Stimulated activated naive B cell treated with anti-CD40 and anti-IgM and Interleukin-4, amounts not matched to agents 10 μg/mL and 1 μg/mL and 100 μg/mL, for 72 hours (primary cell): ENCODE measurements around the gene WSCD2.

Experiments used
- ATAC-seq, 2 donors: fragments of 150-1000 bp; cut with Tn5 transposase; replicated peaks; 2 replicates each; pipeline ENCODE4 v1.10.0; 2021; ENCODE audit warnings: moderate library complexity in 1 of 2
- DNase-seq: peaks from one replicate; pipeline ENCODE4 v3.0.0; 2021
- H3K27ac Mint-ChIP-seq: one replicate; pipeline ENCODE4 v1.8.0; 2022; ENCODE audit warnings: mild to moderate bottlenecking, mixed read lengths
- H3K27me3 Mint-ChIP-seq, 2 donors: one replicate each; pipeline ENCODE4 v1.8.0; 2022; ENCODE audit warnings: mixed read lengths in 2 of 2
- H3K36me3 Mint-ChIP-seq, 2 donors: one replicate each; pipeline ENCODE4 v1.8.0; 2022; ENCODE audit warnings: mixed read lengths in 2 of 2, mild to moderate bottlenecking in 1 of 2
- H3K4me1 Mint-ChIP-seq, 2 donors: one replicate each; pipeline ENCODE4 v1.8.0; 2022; ENCODE audit warnings: mixed read lengths in 2 of 2, mild to moderate bottlenecking in 1 of 2
- H3K4me3 Mint-ChIP-seq, 2 donors: one replicate each; pipeline ENCODE4 v1.8.0; 2022; ENCODE audit warnings: mild to moderate bottlenecking in 2 of 2, mixed read lengths in 2 of 2, moderate library complexity in 1 of 2
- H3K9me3 Mint-ChIP-seq, 2 donors: one replicate each; pipeline ENCODE4 v1.8.0; 2022; ENCODE audit warnings: mixed read lengths in 2 of 2, mild to moderate bottlenecking in 1 of 2

WSCD2 gene

GRCh38 chr12:108116254-108116653 is 12.8 kb upstream of the WSCD2 start:
- Mint-ChIP-seq H3K4me1 (peaks cover 14 to 25% of the 10 kb centered on the region in 2 donors), H3K36me3 (no peaks in the 10 kb centered on the region), H3K27ac (no peak overlapping the region), H3K9me3 (peaks cover 0 to 2% of the 10 kb centered on the region in 2 donors), H3K27me3 (peaks cover 14 to 35% of the 10 kb centered on the region in 2 donors), H3K4me3 (no peak overlapping the region)
- DNase-seq (no peak), ATAC-seq (no peak)

GRCh38 chr12:108116699-108117098 is 12.4 kb upstream of the WSCD2 start:
- peaks cover 14 to 25% of the 10 kb centered on the region in 2 donors for H3K4me1 Mint-ChIP-seq
- no peak for ATAC-seq

GRCh38 chr12:108117163-108117849 is 11.8 kb upstream of the WSCD2 start:
- Mint-ChIP-seq H3K4me1 (peaks cover 14 to 25% of the 10 kb centered on the region in 2 donors), H3K4me3 (no peak overlapping the region), H3K27ac (no peak overlapping the region), H3K27me3 (peaks cover 11 to 25% of the 10 kb centered on the region in 2 donors), H3K36me3 (no peaks in the 10 kb centered on the region), H3K9me3 (peaks cover 0 to 2% of the 10 kb centered on the region in 2 donors)
- DNase-seq (no peak), ATAC-seq (no peak)

More at GRCh38 chr12:108116699-108117098, 12.4 kb upstream of the WSCD2 start:
- H3K9me3 Mint-ChIP-seq, result peaks cover 0 to 2% of the 10 kb centered on the region in 2 donors
- H3K4me3 Mint-ChIP-seq, result no peak overlapping the region
- no peak for DNase-seq
- H3K27ac Mint-ChIP-seq, result no peak overlapping the region
- H3K27me3 Mint-ChIP-seq, result peaks cover 14 to 32% of the 10 kb centered on the region in 2 donors
- H3K36me3 Mint-ChIP-seq, result no peaks in the 10 kb centered on the region

GRCh38 chr12:108117902-108118301 is 11.2 kb upstream of the WSCD2 start:
- H3K9me3 Mint-ChIP-seq, result peaks cover 4% of the 10 kb centered on the region in 2 donors
- peaks cover 14 to 25% of the 10 kb centered on the region in 2 donors for H3K4me1 Mint-ChIP-seq
- no peak overlapping the region for H3K4me3 Mint-ChIP-seq
- H3K27me3 Mint-ChIP-seq, result peaks cover 12 to 20% of the 10 kb centered on the region in 2 donors
- no peak for ATAC-seq
- H3K36me3 Mint-ChIP-seq, result no peaks in the 10 kb centered on the region
- DNase-seq, result no peak
- no peak overlapping the region for H3K27ac Mint-ChIP-seq

GRCh38 chr12:108119126-108119973 is 9.7 kb upstream of the WSCD2 start:
- DNase-seq (no peak), ATAC-seq (peak; percentile 72 to 81)
- H3K27me3 Mint-ChIP-seq, result peaks cover 12 to 17% of the 10 kb centered on the region in 2 donors
- H3K4me3 Mint-ChIP-seq, result no peak overlapping the region
- peaks cover 14 to 25% of the 10 kb centered on the region in 2 donors for H3K4me1 Mint-ChIP-seq
- H3K27ac Mint-ChIP-seq, result peak overlapping the region; percentile 33
- H3K9me3 Mint-ChIP-seq, result peaks cover 4% of the 10 kb centered on the region in 2 donors
- no peaks in the 10 kb centered on the region for H3K36me3 Mint-ChIP-seq

- Mint-ChIP-seq H3K27ac (no peak overlapping the region), H3K9me3 (peaks cover 2 to 4% of the 10 kb centered on the region in 2 donors), H3K36me3 (no peaks in the 10 kb centered on the region), H3K4me1 (peaks cover 11 to 17% of the 10 kb centered on the region in 2 donors), H3K4me3 (no peak overlapping the region), H3K27me3 (peaks cover 12 to 17% of the 10 kb centered on the region in 2 donors)
- DNase-seq (no peak), ATAC-seq (no peak)
Measured at GRCh38 chr12:108119974-108120862, 8.9 kb upstream of the WSCD2 start.

- Mint-ChIP-seq H3K9me3 (peaks cover 2 to 4% of the 10 kb centered on the region in 2 donors), H3K36me3 (no peaks in the 10 kb centered on the region), H3K27me3 (peaks cover 13 to 21% of the 10 kb centered on the region in 2 donors), H3K4me1 (peaks cover 9 to 11% of the 10 kb centered on the region in 2 donors), H3K27ac (no peak overlapping the region), H3K4me3 (no peak overlapping the region)
- DNase-seq (no peak), ATAC-seq (no peak)
Measured at GRCh38 chr12:108120863-108121165, 8.3 kb upstream of the WSCD2 start.

- Mint-ChIP-seq H3K36me3 (no peaks in the 10 kb centered on the region), H3K27ac (no peak overlapping the region), H3K9me3 (peaks cover 2 to 6% of the 10 kb centered on the region in 2 donors), H3K27me3 (peaks cover 18 to 26% of the 10 kb centered on the region in 2 donors), H3K4me1 (peaks cover 6% of the 10 kb centered on the region in 2 donors), H3K4me3 (no peak overlapping the region)
- no peak for DNase-seq
- no peak for ATAC-seq
Measured at GRCh38 chr12:108121320-108121719, 7.8 kb upstream of the WSCD2 start.

GRCh38 chr12:108121728-108122471 is 7.2 kb upstream of the WSCD2 start:
- H3K27me3 Mint-ChIP-seq, result peaks cover 22 to 32% of the 10 kb centered on the region in 2 donors

GRCh38 chr12:108122644-108123043 is 6.4 kb upstream of the WSCD2 start:
- Mint-ChIP-seq H3K27ac (no peak overlapping the region), H3K27me3 (peaks cover 29 to 39% of the 10 kb centered on the region in 2 donors), H3K9me3 (peaks cover 2 to 8% of the 10 kb centered on the region in 2 donors), H3K36me3 (no peaks in the 10 kb centered on the region), H3K4me3 (no peak overlapping the region), H3K4me1 (peaks cover 5 to 6% of the 10 kb centered on the region in 2 donors)
- no peak for DNase-seq
- no peak for ATAC-seq

More at GRCh38 chr12:108121728-108122471, 7.2 kb upstream of the WSCD2 start:
- ATAC-seq (no peak), DNase-seq (no peak)
- Mint-ChIP-seq H3K4me1 (peaks cover 5 to 6% of the 10 kb centered on the region in 2 donors), H3K4me3 (no peak overlapping the region), H3K27ac (no peak overlapping the region), H3K36me3 (no peaks in the 10 kb centered on the region), H3K9me3 (peaks cover 2 to 8% of the 10 kb centered on the region in 2 donors)

- no peaks in the 10 kb centered on the region for H3K36me3 Mint-ChIP-seq
- no peak for ATAC-seq
- H3K27me3 Mint-ChIP-seq, result peaks cover 34 to 47% of the 10 kb centered on the region in 2 donors
Measured at GRCh38 chr12:108123402-108123801, 5.7 kb upstream of the WSCD2 start.

GRCh38 chr12:108125073-108125472 is 4.0 kb upstream of the WSCD2 start:
- Mint-ChIP-seq H3K27ac (no peak overlapping the region), H3K9me3 (peaks cover 2 to 8% of the 10 kb centered on the region in 2 donors), H3K4me3 (no peak overlapping the region), H3K27me3 (peaks cover 39 to 51% of the 10 kb centered on the region in 2 donors), H3K4me1 (peaks cover 0 to 5% of the 10 kb centered on the region in 2 donors), H3K36me3 (no peaks in the 10 kb centered on the region)
- ATAC-seq (no peak), DNase-seq (no peak)

More at GRCh38 chr12:108123402-108123801, 5.7 kb upstream of the WSCD2 start:
- H3K4me3 Mint-ChIP-seq, result no peak overlapping the region
- no peak for DNase-seq
- peaks cover 2 to 8% of the 10 kb centered on the region in 2 donors for H3K9me3 Mint-ChIP-seq
- H3K27ac Mint-ChIP-seq, result no peak overlapping the region
- peaks cover 3 to 6% of the 10 kb centered on the region in 2 donors for H3K4me1 Mint-ChIP-seq

- Mint-ChIP-seq H3K4me3 (no peak overlapping the region), H3K9me3 (peaks cover 2 to 8% of the 10 kb centered on the region in 2 donors), H3K27me3 (peaks cover 42 to 56% of the 10 kb centered on the region in 2 donors), H3K36me3 (no peaks in the 10 kb centered on the region), H3K27ac (no peak overlapping the region), H3K4me1 (peaks cover 0 to 5% of the 10 kb centered on the region in 2 donors)
- DNase-seq (no peak), ATAC-seq (no peak)
Measured at GRCh38 chr12:108126212-108126611, 2.9 kb upstream of the WSCD2 start.
